ENCODE measurements around the gene RAB17.

RAB17 gene, protein sequence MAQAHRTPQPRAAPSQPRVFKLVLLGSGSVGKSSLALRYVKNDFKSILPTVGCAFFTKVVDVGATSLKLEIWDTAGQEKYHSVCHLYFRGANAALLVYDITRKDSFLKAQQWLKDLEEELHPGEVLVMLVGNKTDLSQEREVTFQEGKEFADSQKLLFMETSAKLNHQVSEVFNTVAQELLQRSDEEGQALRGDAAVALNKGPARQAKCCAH

GRCh38 chr2:237590272-237591140 lies at the start of gene RAB17:
Gene RAB17 (minus strand): TSS chr2:237590734. CDS start chr2:237586154, 4,580 bp downstream.
- Histone ChIP-seq H3K4me3 (ENCODE audit: low read depth, low read length) (no peak within 1 kb of the TSS), H2AFZ (ENCODE audit: low read length, unreplicated experiment) (no peak within 1 kb of the TSS), H3K36me3 (ENCODE audit: insufficient read depth, low read length) (no peaks in the 10 kb centered on the region), H3K27me3 (ENCODE audit: insufficient read depth, low read length) (no peaks in the 10 kb centered on the region; the same call in 1 of the 2 replicates), H3K79me2 (ENCODE audit: control insufficient read depth, insufficient read depth, low read length, unreplicated experiment) (no peaks in the 10 kb centered on the region), H3K27ac (ENCODE audit: low read depth, low read length) (no peak within 1 kb of the TSS), H3K4me1 (ENCODE audit: control insufficient read depth, insufficient read depth, low read length, unreplicated experiment) (peaks cover 10% of the 10 kb centered on the region)

- no peak overlapping the region for H3K4me3 ChIP-seq (ENCODE audit: low read depth, low read length)
- no peak overlapping the region for H2AFZ ChIP-seq (ENCODE audit: low read length, unreplicated experiment)
- peaks cover 3% of the 10 kb centered on the region; the same call in 1 of the 2 replicates for H3K36me3 ChIP-seq (ENCODE audit: insufficient read depth, low read length)
- H3K27ac ChIP-seq (ENCODE audit: low read depth, low read length), result no peak overlapping the region
- H3K27me3 ChIP-seq (ENCODE audit: insufficient read depth, low read length), result no peaks in the 10 kb centered on the region
- no peaks in the 10 kb centered on the region for H3K79me2 ChIP-seq (ENCODE audit: control insufficient read depth, insufficient read depth, low read length, unreplicated experiment)
- no peaks in the 10 kb centered on the region for H3K4me1 ChIP-seq (ENCODE audit: control insufficient read depth, insufficient read depth, low read length, unreplicated experiment)
These were observed 49.3 kb upstream of the RAB17 start for GRCh38 chr2:237639836-237640220.

GRCh38 chr2:237639052-237639835 lies 48.7 kb upstream of the RAB17 start:
- Histone ChIP-seq H3K4me1 (ENCODE audit: control insufficient read depth, insufficient read depth, low read length, unreplicated experiment) (no peaks in the 10 kb centered on the region), H3K4me3 (ENCODE audit: low read depth, low read length) (no peak overlapping the region), H3K36me3 (ENCODE audit: insufficient read depth, low read length) (peaks cover 9% of the 10 kb centered on the region; the same call in 1 of the 2 replicates), H2AFZ (ENCODE audit: low read length, unreplicated experiment) (no peak overlapping the region), H3K79me2 (ENCODE audit: control insufficient read depth, insufficient read depth, low read length, unreplicated experiment) (no peaks in the 10 kb centered on the region), H3K27ac (ENCODE audit: low read depth, low read length) (no peak overlapping the region), H3K27me3 (ENCODE audit: insufficient read depth, low read length) (no peaks in the 10 kb centered on the region)

- H3K4me1 ChIP-seq (ENCODE audit: control insufficient read depth, insufficient read depth, low read length, unreplicated experiment), result no peaks in the 10 kb centered on the region
- peaks cover 12% of the 10 kb centered on the region for H3K36me3 ChIP-seq (ENCODE audit: insufficient read depth, low read length)
- H3K27me3 ChIP-seq (ENCODE audit: insufficient read depth, low read length), result no peaks in the 10 kb centered on the region
- H3K27ac ChIP-seq (ENCODE audit: low read depth, low read length), result no peak overlapping the region
- H3K4me3 ChIP-seq (ENCODE audit: low read depth, low read length), result no peak overlapping the region
- H3K79me2 ChIP-seq (ENCODE audit: control insufficient read depth, insufficient read depth, low read length, unreplicated experiment), result no peaks in the 10 kb centered on the region
- H2AFZ ChIP-seq (ENCODE audit: low read length, unreplicated experiment), result no peak overlapping the region
These were observed 47.6 kb upstream of the RAB17 start for GRCh38 chr2:237638176-237638575.

DNA sequence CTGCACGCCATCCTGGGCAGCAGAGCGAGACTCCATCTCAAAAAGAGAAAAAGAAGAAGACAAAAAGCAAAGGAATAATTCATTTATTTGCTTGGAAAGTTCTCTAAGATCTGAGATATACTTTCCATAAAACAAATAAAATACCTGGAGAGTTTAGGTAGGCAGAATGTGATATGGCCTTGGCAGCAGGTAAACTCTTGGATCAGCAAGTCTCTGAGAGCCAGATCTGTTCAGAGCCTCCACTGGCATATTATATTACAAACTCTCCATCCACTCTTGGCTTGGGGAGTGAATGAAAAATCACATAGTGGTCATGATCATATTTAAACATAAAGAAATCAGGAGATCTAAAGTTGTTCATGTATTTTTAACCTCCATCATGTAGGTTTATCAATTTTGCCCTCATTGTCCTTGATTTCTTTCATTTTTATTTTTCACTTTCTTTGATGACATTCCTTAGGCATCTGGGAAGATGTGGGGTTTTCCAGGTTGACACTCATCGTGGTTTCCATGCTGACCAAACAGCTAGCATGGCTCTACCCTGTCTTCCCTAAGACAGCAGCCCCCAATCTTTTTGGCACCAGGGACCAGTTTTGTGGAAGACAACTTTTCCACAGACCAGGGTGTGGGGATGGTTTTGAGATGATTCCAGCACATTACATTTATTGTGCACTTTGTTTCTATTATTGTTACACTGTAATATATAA lies 47.0 kb upstream of the RAB17 start:
- no peaks in the 10 kb centered on the region for H3K79me2 ChIP-seq (ENCODE audit: control insufficient read depth, insufficient read depth, low read length, unreplicated experiment)
- H3K27ac ChIP-seq (ENCODE audit: low read depth, low read length), result no peak overlapping the region
- no peaks in the 10 kb centered on the region for H3K27me3 ChIP-seq (ENCODE audit: insufficient read depth, low read length)
- H3K4me1 ChIP-seq (ENCODE audit: control insufficient read depth, insufficient read depth, low read length, unreplicated experiment), result no peaks in the 10 kb centered on the region
- H2AFZ ChIP-seq (ENCODE audit: low read length, unreplicated experiment), result no peak overlapping the region
- H3K4me3 ChIP-seq (ENCODE audit: low read depth, low read length), result no peak overlapping the region
- peaks cover 17% of the 10 kb centered on the region for H3K36me3 ChIP-seq (ENCODE audit: insufficient read depth, low read length)

DNA sequence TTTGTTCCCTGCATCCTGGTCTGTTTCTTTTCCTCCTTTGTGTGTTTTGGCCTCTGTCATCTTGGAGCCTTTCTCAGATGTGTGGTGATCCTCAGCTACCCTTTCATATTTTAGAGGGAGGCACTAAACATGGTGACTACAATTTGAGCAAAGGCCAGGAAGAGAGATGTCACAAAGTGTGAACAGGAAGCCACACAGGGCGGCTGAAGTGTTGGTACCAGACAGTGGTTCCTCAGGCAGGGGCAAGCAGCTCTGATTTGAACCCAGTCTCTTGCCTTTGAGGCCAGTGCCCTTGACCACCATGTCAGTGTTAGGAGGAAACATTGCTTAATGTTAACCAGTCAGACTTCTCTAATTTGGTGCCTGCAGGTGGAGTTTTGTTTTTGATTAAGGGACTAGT lies 46.0 kb upstream of the RAB17 start:
- Histone ChIP-seq H3K4me3 (ENCODE audit: low read depth, low read length) (no peak overlapping the region), H3K27ac (ENCODE audit: low read depth, low read length) (no peak overlapping the region), H3K79me2 (ENCODE audit: control insufficient read depth, insufficient read depth, low read length, unreplicated experiment) (no peaks in the 10 kb centered on the region), H2AFZ (ENCODE audit: low read length, unreplicated experiment) (no peak overlapping the region), H3K36me3 (ENCODE audit: insufficient read depth, low read length) (peaks cover 17% of the 10 kb centered on the region), H3K27me3 (ENCODE audit: insufficient read depth, low read length) (no peaks in the 10 kb centered on the region), H3K4me1 (ENCODE audit: control insufficient read depth, insufficient read depth, low read length, unreplicated experiment) (no peaks in the 10 kb centered on the region)

GRCh38 chr2:237633061-237633561 lies 42.6 kb upstream of the RAB17 start:
- H3K79me2 ChIP-seq (ENCODE audit: control insufficient read depth, insufficient read depth, low read length, unreplicated experiment), result peaks cover 11% of the 10 kb centered on the region
- H2AFZ ChIP-seq (ENCODE audit: low read length, unreplicated experiment), result no peak overlapping the region
- H3K27me3 ChIP-seq (ENCODE audit: insufficient read depth, low read length), result no peaks in the 10 kb centered on the region
- peaks cover 17% of the 10 kb centered on the region for H3K36me3 ChIP-seq (ENCODE audit: insufficient read depth, low read length)
- no peak overlapping the region for H3K27ac ChIP-seq (ENCODE audit: low read depth, low read length)
- H3K4me1 ChIP-seq (ENCODE audit: control insufficient read depth, insufficient read depth, low read length, unreplicated experiment), result peaks cover 10% of the 10 kb centered on the region
- no peak overlapping the region for H3K4me3 ChIP-seq (ENCODE audit: low read depth, low read length)

GRCh38 chr2:237631801-237632585 lies 41.5 kb upstream of the RAB17 start:
- Histone ChIP-seq H3K4me1 (ENCODE audit: control insufficient read depth, insufficient read depth, low read length, unreplicated experiment) (peaks cover 12% of the 10 kb centered on the region), H3K27ac (ENCODE audit: low read depth, low read length) (no peak overlapping the region), H3K79me2 (ENCODE audit: control insufficient read depth, insufficient read depth, low read length, unreplicated experiment) (peaks cover 11% of the 10 kb centered on the region), H2AFZ (ENCODE audit: low read length, unreplicated experiment) (no peak overlapping the region), H3K27me3 (ENCODE audit: insufficient read depth, low read length) (no peaks in the 10 kb centered on the region), H3K4me3 (ENCODE audit: low read depth, low read length) (no peak overlapping the region), H3K36me3 (ENCODE audit: insufficient read depth, low read length) (peaks cover 17% of the 10 kb centered on the region)

GRCh38 chr2:237631007-237631785 lies 40.7 kb upstream of the RAB17 start:
- no peak overlapping the region for H3K27ac ChIP-seq (ENCODE audit: low read depth, low read length)
- no peaks in the 10 kb centered on the region for H3K27me3 ChIP-seq (ENCODE audit: insufficient read depth, low read length)
- H3K4me1 ChIP-seq (ENCODE audit: control insufficient read depth, insufficient read depth, low read length, unreplicated experiment), result peaks cover 12% of the 10 kb centered on the region
- no peak overlapping the region for H3K4me3 ChIP-seq (ENCODE audit: low read depth, low read length)
- no peak overlapping the region for H2AFZ ChIP-seq (ENCODE audit: low read length, unreplicated experiment)
- peaks cover 11% of the 10 kb centered on the region for H3K79me2 ChIP-seq (ENCODE audit: control insufficient read depth, insufficient read depth, low read length, unreplicated experiment)
- peaks cover 17% of the 10 kb centered on the region for H3K36me3 ChIP-seq (ENCODE audit: insufficient read depth, low read length)
